ENCODE results near the gene C12orf75. TPM values are rescaled to one million over a fixed set of nuclear protein-coding genes. Genes with fewer than 3 reads are reported as not detected.

Gene C12orf75
- total and polyA plus RNA-seq, 2 donors (not counting 3 experiments of a cell fraction or from before 2014, with no cell fraction given) = 23.6 to 60.7 TPM

GRCh38 chr12:105318651-105319483 is 11.6 kb upstream of the C12orf75 start:
- no peaks in the 10 kb centered on the region for H3K9me1 ChIP-seq (replicated peaks; ENCODE audit: control insufficient read depth, extremely low read depth, insufficient read depth, low read length)
- ChIA-PET CTCF (interaction anchor here (1.3 to 1.6 kb wide), 2 partner anchors 11 to 16 kb away, joined by 4 to 5 read pairs; no protein-coding TSS in a partner anchor), POLR2A (no interaction called here)
- H3K4me2 ChIP-seq (ENCODE audit: insufficient read depth, low read length) = no peak overlapping the region
- H3K4me3 ChIP-seq (replicated peaks in 1 of 3; ENCODE audit: insufficient read depth in 1 of 3, low read depth in 1 of 3, low read length in 3 of 3) = no peak overlapping the region
- no peak for DNase-seq (ENCODE audit: low read depth, low spot score)
- intact Hi-C loops (cut with micrococcal nuclease) (no loop called here), dilution Hi-C loops (cut with MboI; ENCODE audit: extremely low pct_ligation_motif_present, low sequenced_read_pairs) (no loop called here)
- FAIRE-seq = no peak
- H4K20me1 ChIP-seq (replicated peaks; ENCODE audit: control insufficient read depth, extremely low read depth, insufficient read depth, low read length) = no peaks in the 10 kb centered on the region
- H3K27ac ChIP-seq (ENCODE audit: insufficient read depth, low read depth, low read length) = no peak overlapping the region
- H3K4me1 ChIP-seq (ENCODE audit: control insufficient read depth, extremely low read depth, insufficient read depth, low read length) = peaks cover 2% of the 10 kb centered on the region
- no peaks in the 10 kb centered on the region for H3K9me3 ChIP-seq (replicated peaks; ENCODE audit: control insufficient read depth, insufficient read depth, low read length)
- H3K79me2 ChIP-seq (ENCODE audit: control insufficient read depth, insufficient read depth, low read length) = no peaks in the 10 kb centered on the region
- H3K9ac ChIP-seq (replicated peaks; ENCODE audit: extremely low read depth, insufficient read depth, low read length) = no peak overlapping the region
- H2AFZ ChIP-seq (ENCODE audit: low read depth, low read length) = no peak overlapping the region
- BruUV-seq (replicated peaks) = no TSS peak
- no peak for TF ChIP-seq FOS (IDR thresholded peaks at IDR 0.05; ENCODE audit: borderline replicate concordance, insufficient read depth, low read length)
- no peak for TF ChIP-seq POLR2A (IDR thresholded peaks at IDR 0.05; ENCODE audit: low read depth, low read length)
- TF ChIP-seq, protein P1, sequence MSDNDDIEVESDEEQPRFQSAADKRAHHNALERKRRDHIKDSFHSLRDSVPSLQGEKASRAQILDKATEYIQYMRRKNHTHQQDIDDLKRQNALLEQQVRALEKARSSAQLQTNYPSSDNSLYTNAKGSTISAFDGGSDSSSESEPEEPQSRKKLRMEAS (IDR thresholded peaks at IDR 0.05; ENCODE audit: insufficient read depth, insufficient read length) = no peak
- no peak for TF ChIP-seq GATA2 (IDR thresholded peaks at IDR 0.05; ENCODE audit: insufficient read depth, insufficient read length, low read depth, low read length)
- TF ChIP-seq MYC (IDR thresholded peaks at IDR 0.05; ENCODE audit: low read depth, low read length) = no peak
- no peak for TF ChIP-seq EZH2 (IDR thresholded peaks at IDR 0.05; ENCODE audit: borderline replicate concordance, low read depth, low read length, severe bottlenecking)
- TF ChIP-seq, protein P2, sequence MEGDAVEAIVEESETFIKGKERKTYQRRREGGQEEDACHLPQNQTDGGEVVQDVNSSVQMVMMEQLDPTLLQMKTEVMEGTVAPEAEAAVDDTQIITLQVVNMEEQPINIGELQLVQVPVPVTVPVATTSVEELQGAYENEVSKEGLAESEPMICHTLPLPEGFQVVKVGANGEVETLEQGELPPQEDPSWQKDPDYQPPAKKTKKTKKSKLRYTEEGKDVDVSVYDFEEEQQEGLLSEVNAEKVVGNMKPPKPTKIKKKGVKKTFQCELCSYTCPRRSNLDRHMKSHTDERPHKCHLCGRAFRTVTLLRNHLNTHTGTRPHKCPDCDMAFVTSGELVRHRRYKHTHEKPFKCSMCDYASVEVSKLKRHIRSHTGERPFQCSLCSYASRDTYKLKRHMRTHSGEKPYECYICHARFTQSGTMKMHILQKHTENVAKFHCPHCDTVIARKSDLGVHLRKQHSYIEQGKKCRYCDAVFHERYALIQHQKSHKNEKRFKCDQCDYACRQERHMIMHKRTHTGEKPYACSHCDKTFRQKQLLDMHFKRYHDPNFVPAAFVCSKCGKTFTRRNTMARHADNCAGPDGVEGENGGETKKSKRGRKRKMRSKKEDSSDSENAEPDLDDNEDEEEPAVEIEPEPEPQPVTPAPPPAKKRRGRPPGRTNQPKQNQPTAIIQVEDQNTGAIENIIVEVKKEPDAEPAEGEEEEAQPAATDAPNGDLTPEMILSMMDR (IDR thresholded peaks at IDR 0.05; ENCODE audit: extremely low read depth in 1 of 2, insufficient read depth in 1 of 2, low read depth in 1 of 2, low read length in 2 of 2) = no peak
- TF ChIP-seq POLR2AphosphoS5 (IDR thresholded peaks at IDR 0.05; ENCODE audit: insufficient read depth, low read depth, low read length) = no peak
- no peak for TF ChIP-seq JUN (IDR thresholded peaks at IDR 0.05; ENCODE audit: borderline replicate concordance, insufficient read depth, insufficient read length, low read depth)
- no peaks in the 10 kb centered on the region for H3K36me3 ChIP-seq (ENCODE audit: control insufficient read depth in 2 of 2, extremely low read depth in 1 of 2, insufficient read depth in 2 of 2, low read length in 2 of 2)
- H3K27me3 ChIP-seq (ENCODE audit: control insufficient read depth in 2 of 2, insufficient read depth in 2 of 2, low read length in 2 of 2) = no peaks in the 10 kb centered on the region
